Keratinocyte (primary cell): ENCODE data around the gene IPO11. TPM values are rescaled to one million over a fixed set of nuclear protein-coding genes. Genes with fewer than 3 reads are reported as not detected.

ENCODE experiments used
- polyA plus RNA-seq, 5 experiments: library from polyadenylated mRNA; depleted of rRNA in 3 of 5; stranded (reverse) in 3 of 5; stranded (forward) in 1 of 5; unstranded in 1 of 5; fragments of >200 nt; gene quantifications; 1 replicate in 1 of 5; 2 replicates in 3 of 5; 3 replicates in 1 of 5; pipeline versions ENCODE4 v1.2.1 to v1.2.3, GENCODE V29; 2011 to 2012; ENCODE audit warnings: missing spikeins in 2 of 5, low read depth in 1 of 5, low replicate concordance in 1 of 5
- small RNA-seq, 3 experiments: library from RNA; depleted of rRNA; stranded (forward); fragments of <200 nt; gene quantifications; one replicate each; pipeline ENCODE3, GENCODE V24; 2012; ENCODE audit warnings: low read depth in 3 of 3, low replicate concordance in 1 of 3; ENCODE audit not compliant: insufficient read length in 3 of 3

The IPO11 gene
- polyA plus RNA-seq, 1 donor (not counting 4 experiments of a cell fraction or from before 2014, with no cell fraction given), result 34.7 TPM

Small RNA genes lying within 50 kb of the gene (small RNA-seq; reads per million reads assigned to genes)
- gene CKS1BP3 (0 reads per million in 3 experiments), gene RNU6-661P (0 reads per million in 3 experiments)

Other genes starting within 250 kb of the IPO11 start
- 18.3 to 34.8 TPM (median 31.7 TPM) in 3 replicates for gene KIF2A, start 106.6 kb upstream of the IPO11 start, polyA plus RNA-seq
- gene DIMT1, start 8.9 kb upstream of the IPO11 start, polyA plus RNA-seq, result 28.2 to 49.9 TPM (median 49.5 TPM) in 3 replicates
- gene LRRC70, start 166.1 kb downstream of the IPO11 start, polyA plus RNA-seq, result 0.21 to 0.34 TPM (median 0.22 TPM) in 3 replicates